ENCODE measurements around the gene DLL4. TPM values are rescaled to one million over a fixed set of nuclear protein-coding genes. Genes with fewer than 3 reads are reported as not detected.
A peak's percentile ranks its signal among the peaks of the same experiment; 100 is the strongest.

DLL4 gene
- total and polyA plus RNA-seq, 7 donors: 4.0 to 13.1 (median 7.2) TPM

- H3K36me3 ChIP-seq (ENCODE audit: insufficient read depth in 1 of 2, low read depth in 1 of 2): no peaks in the 10 kb centered on the region
- TF ChIP-seq CTCF (IDR thresholded peaks at IDR 0.05): no peak
- H3K4me1 ChIP-seq: peaks cover 5% of the 10 kb centered on the region
- no peaks in the 10 kb centered on the region for H3K27me3 ChIP-seq (ENCODE audit: insufficient read depth in 3 of 3, low read length in 2 of 3)
- no peak overlapping the region for H3K27ac ChIP-seq
- no peak overlapping the region for H3K4me3 ChIP-seq
- ATAC-seq: no peak
- intact Hi-C loops (cut with DNase I): no loop called here
- DNase-seq: no peak
- no peaks in the 10 kb centered on the region for H3K9me3 ChIP-seq
Measured at GRCh38 chr15:40889112-40889511, 40.0 kb upstream of the DLL4 start.

DNA sequence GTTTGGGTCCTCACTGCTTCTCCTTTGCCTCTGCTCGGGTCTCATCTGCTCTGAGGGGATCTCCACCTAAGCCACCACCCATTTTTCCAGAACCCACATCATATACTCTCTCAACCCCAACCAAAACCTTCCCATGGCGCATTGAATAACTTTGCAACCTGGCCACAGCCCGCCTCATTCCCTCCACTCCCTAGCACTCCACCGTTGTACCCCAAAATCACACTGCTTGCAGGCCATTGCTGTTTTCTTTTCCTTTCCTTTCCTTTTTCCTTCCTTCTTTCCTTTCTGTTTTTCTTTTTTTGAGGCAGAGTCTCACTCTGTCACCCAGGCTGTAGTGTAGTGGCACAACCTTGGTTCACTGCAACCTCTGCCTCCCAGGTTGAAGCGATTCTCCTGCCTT is 38.0 kb upstream of the DLL4 start:
- Histone ChIP-seq H3K27ac (no peak overlapping the region), H3K36me3 (ENCODE audit: insufficient read depth in 1 of 2, low read depth in 1 of 2) (peaks cover 0 to 6% of the 10 kb centered on the region in 2 donors), H3K27me3 (ENCODE audit: insufficient read depth in 3 of 3, low read length in 2 of 3) (no peaks in the 10 kb centered on the region), H3K4me1 (peaks cover 16% of the 10 kb centered on the region), H3K9me3 (no peaks in the 10 kb centered on the region), H3K4me3 (no peak overlapping the region)
- 84 to 87% (median 85%) methylated on average over 5 of the region's 5 CpGs for WGBS, 3 donors
- intact Hi-C loops (cut with DNase I): loop anchor here (2.0 to 5.0 kb wide), 5 partner anchors 139 to 374 kb away; partner anchors contain the start of gene KNL1 (in 1 of the 2)
- DNase-seq (no peak), ATAC-seq (no peak)
- TF ChIP-seq CTCF (IDR thresholded peaks at IDR 0.05): no peak

- Histone ChIP-seq H3K4me1 (peaks cover 16% of the 10 kb centered on the region), H3K27ac (no peak overlapping the region), H3K27me3 (ENCODE audit: insufficient read depth in 3 of 3, low read length in 2 of 3) (no peaks in the 10 kb centered on the region), H3K4me3 (no peak overlapping the region), H3K36me3 (ENCODE audit: insufficient read depth in 1 of 2, low read depth in 1 of 2) (peaks cover 0 to 13% of the 10 kb centered on the region in 2 donors), H3K9me3 (no peaks in the 10 kb centered on the region)
- DNase-seq: no peak
- TF ChIP-seq CTCF (IDR thresholded peaks at IDR 0.05): peak; percentile 54
- no peak for ATAC-seq
- 21 to 30% (median 23%) methylated on average over 4 of the region's 4 CpGs for whole genome bisulfite sequencing, 3 donors
- intact Hi-C loops (cut with DNase I): loop anchor here (2.0 to 5.0 kb wide), 6 partner anchors 31 to 375 kb away; partner anchors contain the start of gene KNL1 (in 1 of the 2)
Measured at GRCh38 chr15:40891810-40892446, 37.2 kb upstream of the DLL4 start.

DNA sequence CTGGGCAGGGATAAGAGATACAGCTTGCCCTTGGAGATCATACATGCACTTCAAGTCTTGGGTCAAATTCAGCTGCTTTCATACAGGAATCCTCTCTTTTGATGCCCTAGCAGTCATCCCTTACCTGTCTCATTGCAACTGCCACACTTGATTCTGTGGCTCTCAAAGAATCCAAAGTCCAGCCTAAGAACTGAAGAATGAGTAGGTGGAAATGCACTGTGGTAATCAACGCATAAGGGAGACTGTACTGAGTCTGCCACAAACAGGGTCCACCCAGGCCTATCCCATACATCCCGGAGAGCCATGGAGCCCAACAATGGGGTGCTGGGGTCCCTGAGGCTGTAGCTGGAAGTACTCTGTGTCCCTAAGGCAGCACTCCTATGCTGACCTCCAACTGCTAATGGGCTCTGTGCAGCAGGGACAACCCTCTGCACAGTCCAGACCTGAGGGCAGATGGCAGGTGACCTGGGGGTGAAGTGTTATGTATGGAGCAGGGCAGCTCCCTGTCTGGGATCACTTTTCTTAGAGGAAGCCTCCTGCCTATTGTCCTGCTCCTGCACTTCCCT is 36.6 kb upstream of the DLL4 start:
- intact Hi-C loops (cut with DNase I): loop anchor here (1.0 to 5.0 kb wide), 6 partner anchors 32 to 375 kb away; partner anchors contain the start of gene KNL1 (in 1 of the 2)
- H3K9me3 ChIP-seq: no peaks in the 10 kb centered on the region
- 80 to 95% (median 88%) methylated on average over 2 of the region's 2 CpGs for WGBS, 3 donors
- no peak for DNase-seq
- peaks cover 16% of the 10 kb centered on the region for H3K4me1 ChIP-seq
- no peaks in the 10 kb centered on the region for H3K27me3 ChIP-seq (ENCODE audit: insufficient read depth in 3 of 3, low read length in 2 of 3)
- ATAC-seq: no peak
- H3K4me3 ChIP-seq: no peak overlapping the region
- peaks cover 0 to 19% of the 10 kb centered on the region in 2 donors for H3K36me3 ChIP-seq (ENCODE audit: insufficient read depth in 1 of 2, low read depth in 1 of 2)
- H3K27ac ChIP-seq: no peak overlapping the region
- TF ChIP-seq CTCF (IDR thresholded peaks at IDR 0.05): no peak
